ENCODE results near the gene BTG2. TPM values are rescaled to one million over a fixed set of nuclear protein-coding genes. Genes with fewer than 3 reads are reported as not detected.

BTG2 gene
- total RNA-seq, 1 donor: 14.5 TPM

DNA sequence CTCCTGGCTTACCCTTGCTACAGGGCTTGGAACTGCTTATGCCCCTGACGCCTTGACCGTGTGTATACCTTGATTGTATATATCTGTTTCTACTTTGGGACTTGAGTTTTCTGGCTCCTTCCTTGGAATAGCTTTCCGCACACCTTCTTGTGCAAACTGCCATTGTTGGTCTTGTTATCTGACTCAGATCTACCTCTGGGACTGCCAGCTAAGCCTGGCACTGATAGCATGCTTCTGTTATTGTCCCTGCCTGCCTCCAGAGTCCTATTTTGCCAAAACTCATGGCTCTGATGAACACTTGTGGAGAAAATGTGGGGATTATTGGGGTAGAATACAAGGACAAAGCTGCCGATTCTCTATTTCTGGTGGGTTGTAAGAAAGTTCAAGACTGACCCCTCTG lies 30.2 kb downstream of the BTG2 start:
- H3K9me3 ChIP-seq (ENCODE audit: low read depth, low read length): no peaks in the 10 kb centered on the region
- H3K4me3 ChIP-seq (ENCODE audit: insufficient read depth, low read length): no peak overlapping the region
- no peak for DNase-seq (ENCODE audit: insufficient read length, low spot score, missing footprints)
- TF ChIP-seq, protein P1, sequence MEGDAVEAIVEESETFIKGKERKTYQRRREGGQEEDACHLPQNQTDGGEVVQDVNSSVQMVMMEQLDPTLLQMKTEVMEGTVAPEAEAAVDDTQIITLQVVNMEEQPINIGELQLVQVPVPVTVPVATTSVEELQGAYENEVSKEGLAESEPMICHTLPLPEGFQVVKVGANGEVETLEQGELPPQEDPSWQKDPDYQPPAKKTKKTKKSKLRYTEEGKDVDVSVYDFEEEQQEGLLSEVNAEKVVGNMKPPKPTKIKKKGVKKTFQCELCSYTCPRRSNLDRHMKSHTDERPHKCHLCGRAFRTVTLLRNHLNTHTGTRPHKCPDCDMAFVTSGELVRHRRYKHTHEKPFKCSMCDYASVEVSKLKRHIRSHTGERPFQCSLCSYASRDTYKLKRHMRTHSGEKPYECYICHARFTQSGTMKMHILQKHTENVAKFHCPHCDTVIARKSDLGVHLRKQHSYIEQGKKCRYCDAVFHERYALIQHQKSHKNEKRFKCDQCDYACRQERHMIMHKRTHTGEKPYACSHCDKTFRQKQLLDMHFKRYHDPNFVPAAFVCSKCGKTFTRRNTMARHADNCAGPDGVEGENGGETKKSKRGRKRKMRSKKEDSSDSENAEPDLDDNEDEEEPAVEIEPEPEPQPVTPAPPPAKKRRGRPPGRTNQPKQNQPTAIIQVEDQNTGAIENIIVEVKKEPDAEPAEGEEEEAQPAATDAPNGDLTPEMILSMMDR (IDR thresholded peaks at IDR 0.05; ENCODE audit: extremely low read depth, low read depth, low read length): no peak
- no peaks in the 10 kb centered on the region for H3K36me3 ChIP-seq (ENCODE audit: insufficient read depth, low read length)
- no peaks in the 10 kb centered on the region for H3K79me2 ChIP-seq (ENCODE audit: insufficient read depth, low read length)
- no peak overlapping the region for H3K27ac ChIP-seq (ENCODE audit: low read depth, low read length)
- no peak overlapping the region for H3K4me2 ChIP-seq (ENCODE audit: insufficient read depth, low read length)
- no peak overlapping the region for H2AFZ ChIP-seq (ENCODE audit: low read length)
- H3K4me1 ChIP-seq (ENCODE audit: insufficient read depth, low read length): no peaks in the 10 kb centered on the region
- H3K27me3 ChIP-seq (ENCODE audit: insufficient read depth, low read length): peaks cover 29% of the 10 kb centered on the region
- no peaks in the 10 kb centered on the region for H4K20me1 ChIP-seq (ENCODE audit: insufficient read depth, low read length)

DNA sequence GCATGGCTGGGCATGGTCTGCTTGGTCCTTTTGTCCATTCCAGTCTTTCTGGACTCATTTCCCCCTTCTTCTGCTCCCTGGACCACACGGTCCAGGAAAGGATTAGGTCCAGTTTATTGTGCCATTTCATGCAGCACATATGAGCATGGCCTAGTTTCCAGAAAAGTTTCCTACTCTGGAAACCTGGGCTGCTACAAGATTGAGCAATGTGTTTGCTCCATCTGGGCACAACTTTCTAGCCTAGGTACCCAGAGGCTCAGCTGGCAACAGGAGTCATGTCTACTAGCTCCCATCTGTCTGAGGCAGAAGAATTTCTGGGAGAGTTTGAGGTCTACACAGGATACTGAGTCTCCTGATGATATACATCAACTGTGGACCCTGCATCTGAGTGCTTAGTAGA lies 30.8 kb downstream of the BTG2 start:
- Histone ChIP-seq H3K27ac (ENCODE audit: low read depth, low read length) (no peak overlapping the region), H3K4me2 (ENCODE audit: insufficient read depth, low read length) (no peak overlapping the region), H4K20me1 (ENCODE audit: insufficient read depth, low read length) (no peaks in the 10 kb centered on the region), H3K27me3 (ENCODE audit: insufficient read depth, low read length) (peaks cover 35% of the 10 kb centered on the region), H2AFZ (ENCODE audit: low read length) (no peak overlapping the region), H3K36me3 (ENCODE audit: insufficient read depth, low read length) (no peaks in the 10 kb centered on the region), H3K4me1 (ENCODE audit: insufficient read depth, low read length) (no peaks in the 10 kb centered on the region), H3K4me3 (ENCODE audit: insufficient read depth, low read length) (no peak overlapping the region), H3K9me3 (ENCODE audit: low read depth, low read length) (no peaks in the 10 kb centered on the region), H3K79me2 (ENCODE audit: insufficient read depth, low read length) (no peaks in the 10 kb centered on the region)
- TF ChIP-seq, protein P1 (IDR thresholded peaks at IDR 0.05; ENCODE audit: extremely low read depth, low read depth, low read length): no peak
- no peak for DNase-seq (ENCODE audit: insufficient read length, low spot score, missing footprints)

DNA sequence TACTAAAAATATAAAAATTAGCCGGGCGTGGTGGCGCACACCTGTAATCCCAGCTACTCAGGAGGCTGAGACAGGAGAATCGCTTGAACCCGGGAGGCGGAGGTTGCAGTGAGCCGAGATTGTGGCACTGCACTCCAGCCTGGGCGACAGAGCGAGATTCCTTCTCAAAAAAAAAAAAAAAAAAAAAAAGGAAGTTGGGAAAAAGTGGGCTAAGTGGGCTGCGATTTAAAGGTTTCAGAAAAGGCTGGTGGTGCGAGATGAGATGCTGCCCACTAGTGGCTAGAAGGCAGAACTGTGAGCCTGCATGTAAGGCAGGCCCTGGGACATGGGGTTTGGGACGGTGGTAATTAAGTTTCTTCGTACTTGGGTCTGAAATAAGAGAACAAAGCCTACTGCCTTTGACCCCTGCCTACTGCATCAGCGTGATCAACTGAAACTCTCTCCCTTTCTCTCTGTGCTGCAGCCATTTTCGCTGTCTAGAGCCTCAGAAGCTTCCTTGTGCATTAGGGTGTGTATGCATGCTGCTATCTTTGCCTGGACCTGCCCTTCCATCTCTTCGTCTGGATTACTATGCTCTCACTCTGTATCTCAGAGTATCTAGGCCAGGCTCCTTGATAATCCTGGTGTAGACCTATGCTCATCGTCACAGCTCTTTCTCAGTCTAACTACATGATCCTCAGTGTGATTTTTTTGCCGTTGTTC lies 33.2 kb downstream of the BTG2 start:
- no peak overlapping the region for H3K4me2 ChIP-seq (ENCODE audit: insufficient read depth, low read length)
- H3K27ac ChIP-seq (ENCODE audit: low read depth, low read length): no peak overlapping the region
- TF ChIP-seq, protein P1 (IDR thresholded peaks at IDR 0.05; ENCODE audit: extremely low read depth, low read depth, low read length): peak; percentile 92
- H3K36me3 ChIP-seq (ENCODE audit: insufficient read depth, low read length): no peaks in the 10 kb centered on the region
- no peaks in the 10 kb centered on the region for H3K9me3 ChIP-seq (ENCODE audit: low read depth, low read length)
- DNase-seq (ENCODE audit: insufficient read length, low spot score, missing footprints): peak; percentile 98
- H3K4me1 ChIP-seq (ENCODE audit: insufficient read depth, low read length): no peaks in the 10 kb centered on the region
- no peak overlapping the region for H2AFZ ChIP-seq (ENCODE audit: low read length)
- H3K79me2 ChIP-seq (ENCODE audit: insufficient read depth, low read length): no peaks in the 10 kb centered on the region
- H3K4me3 ChIP-seq (ENCODE audit: insufficient read depth, low read length): no peak overlapping the region
- no peaks in the 10 kb centered on the region for H4K20me1 ChIP-seq (ENCODE audit: insufficient read depth, low read length)
- H3K27me3 ChIP-seq (ENCODE audit: insufficient read depth, low read length): peaks cover 46% of the 10 kb centered on the region

DNA sequence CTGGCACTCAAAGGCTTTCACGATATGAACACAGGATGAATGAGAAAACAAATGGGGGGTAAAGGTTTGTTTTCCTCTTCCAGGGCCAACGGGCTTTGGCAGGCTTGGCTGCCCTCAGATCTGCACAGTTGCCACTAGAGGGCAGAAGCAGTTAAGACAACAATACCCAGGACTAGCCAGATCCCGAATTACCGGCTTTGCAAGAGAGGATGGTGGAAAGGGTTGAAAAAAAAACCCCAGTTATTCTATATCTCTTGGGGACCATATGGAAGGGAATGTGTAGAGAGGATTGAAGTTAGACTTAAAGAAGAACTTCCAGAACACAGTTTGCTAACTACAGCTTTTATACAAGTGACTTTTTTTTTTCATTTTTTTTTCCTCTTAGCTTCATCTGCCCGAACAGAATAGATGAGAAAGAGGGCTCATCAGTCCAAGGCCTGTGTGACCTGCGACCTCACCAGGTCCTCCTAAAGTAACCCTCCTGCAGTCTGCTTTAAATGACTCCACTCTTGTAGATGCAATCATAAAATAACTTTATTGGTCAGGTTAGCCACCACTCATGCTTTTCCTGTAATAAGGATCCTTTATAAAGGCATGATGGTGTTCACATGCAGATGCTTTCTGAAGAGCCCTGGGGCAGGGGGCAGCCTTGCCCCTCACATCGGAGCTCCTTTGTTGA lies 34.9 kb downstream of the BTG2 start:
- Histone ChIP-seq H2AFZ (ENCODE audit: low read length) (no peak overlapping the region), H3K79me2 (ENCODE audit: insufficient read depth, low read length) (no peaks in the 10 kb centered on the region), H3K4me2 (ENCODE audit: insufficient read depth, low read length) (no peak overlapping the region), H3K4me3 (ENCODE audit: insufficient read depth, low read length) (no peak overlapping the region), H3K36me3 (ENCODE audit: insufficient read depth, low read length) (no peaks in the 10 kb centered on the region), H3K27ac (ENCODE audit: low read depth, low read length) (no peak overlapping the region), H4K20me1 (ENCODE audit: insufficient read depth, low read length) (no peaks in the 10 kb centered on the region), H3K9me3 (ENCODE audit: low read depth, low read length) (no peaks in the 10 kb centered on the region), H3K27me3 (ENCODE audit: insufficient read depth, low read length) (peaks cover 63% of the 10 kb centered on the region), H3K4me1 (ENCODE audit: insufficient read depth, low read length) (no peaks in the 10 kb centered on the region)
- TF ChIP-seq, protein P1 (IDR thresholded peaks at IDR 0.05; ENCODE audit: extremely low read depth, low read depth, low read length): peak; percentile 95
- DNase-seq (ENCODE audit: insufficient read length, low spot score, missing footprints): peak; percentile 97

Data from osteoblast (primary cell).